Hepatocyte (in vitro differentiated cells): Measurements from ENCODE around the gene GPRC6A. TPM values are rescaled to one million over a fixed set of nuclear protein-coding genes. Genes with fewer than 3 reads are reported as not detected.

Source experiments
- DNase-seq: peaks from one replicate; pipeline ENCODE4 v3.0.0-alpha.2; 2016; ENCODE audit warnings: low spot score
- H2AFZ ChIP-seq: fragments of 200-600 bp; sonication (generic); 2 replicates; pipeline ENCODE4 v1.6.0; 2016; ENCODE audit warnings: antibody characterized with exemption, mild to moderate bottlenecking
- H3K27ac ChIP-seq: fragments of 200-600 bp; sonication (generic); 2 replicates; pipeline ENCODE4 v1.5.1; 2016; ENCODE audit warnings: mild to moderate bottlenecking
- H3K27me3 ChIP-seq: fragments of 200-600 bp; sonication (generic); 2 replicates; pipeline ENCODE4 v1.6.1; 2016
- H3K36me3 ChIP-seq: fragments of 200-600 bp; sonication (generic); replicated peaks from 2 replicates; pipeline ENCODE4 v1.5.1; 2016; ENCODE audit warnings: low read depth; ENCODE audit not compliant: insufficient read depth
- H3K4me1 ChIP-seq: fragments of 200-600 bp; sonication (generic); 2 replicates; pipeline ENCODE4 v1.5.1; 2016; ENCODE audit warnings: mild to moderate bottlenecking, moderate library complexity; ENCODE audit not compliant: insufficient read depth
- H3K4me2 ChIP-seq: fragments of 200-600 bp; sonication (generic); 2 replicates; pipeline ENCODE4 v1.6.0; 2016
- H3K4me3 ChIP-seq: fragments of 200-600 bp; sonication (generic); 2 replicates; pipeline ENCODE4 v1.5.1; 2016; ENCODE audit warnings: mild to moderate bottlenecking
- H3K79me2 ChIP-seq: fragments of 200-600 bp; sonication (generic); 2 replicates; pipeline ENCODE4 v1.6.0; 2017; ENCODE audit warnings: mild to moderate bottlenecking
- H3K9me2 ChIP-seq: fragments of 200-600 bp; sonication (generic); replicated peaks from 2 replicates; pipeline ENCODE4 v1.6.0; 2017; ENCODE audit warnings: mild to moderate bottlenecking; ENCODE audit not compliant: insufficient read depth
- H3K9me3 ChIP-seq: fragments of 200-600 bp; sonication (generic); 2 replicates; pipeline ENCODE4 v1.5.1; 2016; ENCODE audit warnings: low read depth, mild to moderate bottlenecking
- H4K20me1 ChIP-seq: fragments of 200-600 bp; sonication (generic); 2 replicates; pipeline ENCODE4 v1.6.0; 2016; ENCODE audit warnings: mild to moderate bottlenecking; ENCODE audit not compliant: insufficient read depth, poor library complexity, severe bottlenecking
- CTCF ChIP-seq: fragments of 200-600 bp; sonication (generic); IDR thresholded peaks from 2 replicates; pipeline ENCODE4 v1.5.1; 2016; ENCODE audit warnings: antibody characterized with exemption, mild to moderate bottlenecking; ENCODE audit not compliant: poor library complexity
- EZH2 ChIP-seq: fragments of 200-600 bp; sonication (generic); IDR thresholded peaks from 2 replicates; pipeline ENCODE4 v1.6.1; 2016; ENCODE audit warnings: antibody characterized with exemption, mild to moderate bottlenecking, borderline replicate concordance
- EZH2phosphoT487 ChIP-seq: fragments of 200-600 bp; sonication (generic); IDR thresholded peaks from one replicate; pipeline ENCODE4 v1.6.1; 2018; ENCODE audit warnings: antibody characterized with exemption, mild to moderate bottlenecking, low read depth, moderate library complexity; ENCODE audit not compliant: unreplicated experiment, severe bottlenecking
- WGBS: methylation state at CpG from one replicate; pipeline ENCODE4 v1.1.6; 2016; ENCODE audit warnings: low lambda C conversion rate; ENCODE audit errors: missing lambda C conversion rate; 5-methylcytosine and 5-hydroxymethylcytosine counted together
- polyA plus RNA-seq: library from polyadenylated mRNA; unstranded; fragments of >200 nt; fragmentation: Nextera tagmentation; extraction: Ambion mirVana; gene quantifications from 2 replicates; pipeline ENCODE4 v1.2.1, GENCODE V29; 2016
- total RNA-seq: library from RNA; depleted of rRNA; stranded (reverse); fragments of >200 nt; gene quantifications from 2 replicates; pipeline ENCODE4 v1.2.3, GENCODE V29; 2014

Gene GPRC6A
- total and polyA plus RNA-seq, 2 experiments from 2014 or later = 0.80 to 2.8 TPM

- Histone ChIP-seq H3K27me3 (no peaks in the 10 kb centered on the region), H3K4me3 (no peak overlapping the region), H3K9me3 (no peaks in the 10 kb centered on the region), H2AFZ (no peak overlapping the region), H3K36me3 (no peaks in the 10 kb centered on the region), H3K9me2 (no peaks in the 10 kb centered on the region), H3K4me1 (no peaks in the 10 kb centered on the region), H3K79me2 (no peaks in the 10 kb centered on the region), H4K20me1 (no peaks in the 10 kb centered on the region), H3K27ac (no peak overlapping the region), H3K4me2 (peak overlapping the region; percentile 44)
- TF ChIP-seq CTCF = peak; percentile 68
- no peak for TF ChIP-seq EZH2
- 41% methylated on average over 13 of the region's 13 CpGs for WGBS
- DNase-seq = peak; percentile 70
These were observed 49.2 kb downstream of the GPRC6A start for GRCh38 chr6:116779573-116780164.

GRCh38 chr6:116773886-116774285 lies 55.0 kb downstream of the GPRC6A start:
- no peaks in the 10 kb centered on the region for H3K4me1 ChIP-seq
- no peaks in the 10 kb centered on the region for H4K20me1 ChIP-seq
- 70% methylated on average over 1 of the region's 1 CpG for WGBS
- DNase-seq = no peak
- no peaks in the 10 kb centered on the region for H3K36me3 ChIP-seq
- H3K27ac ChIP-seq = no peak overlapping the region
- no peak overlapping the region for H3K4me2 ChIP-seq
- no peaks in the 10 kb centered on the region for H3K79me2 ChIP-seq
- H3K4me3 ChIP-seq = no peak overlapping the region
- H3K9me3 ChIP-seq = no peaks in the 10 kb centered on the region
- TF ChIP-seq EZH2 (no peak), CTCF (no peak), EZH2phosphoT487 (no peak)
- no peaks in the 10 kb centered on the region for H3K27me3 ChIP-seq
- no peaks in the 10 kb centered on the region for H3K9me2 ChIP-seq
- H2AFZ ChIP-seq = no peak overlapping the region

- Histone ChIP-seq H2AFZ (no peak overlapping the region), H3K36me3 (no peaks in the 10 kb centered on the region), H3K27me3 (peaks cover 3% of the 10 kb centered on the region), H3K9me3 (no peaks in the 10 kb centered on the region), H3K4me2 (no peak overlapping the region), H3K4me3 (no peak overlapping the region), H3K4me1 (no peaks in the 10 kb centered on the region), H4K20me1 (no peaks in the 10 kb centered on the region), H3K9me2 (no peaks in the 10 kb centered on the region), H3K27ac (no peak overlapping the region), H3K79me2 (no peaks in the 10 kb centered on the region)
- TF ChIP-seq EZH2 = no peak
- no peak for TF ChIP-seq EZH2phosphoT487
- WGBS = 82% methylated on average over 1 of the region's 1 CpG
- no peak for DNase-seq
These were observed 56.4 kb downstream of the GPRC6A start for GRCh38 chr6:116772450-116772849.

GRCh38 chr6:116767715-116768114 lies 61.2 kb downstream of the GPRC6A start:
- H3K4me1 ChIP-seq = no peaks in the 10 kb centered on the region
- peaks cover 37% of the 10 kb centered on the region for H3K27me3 ChIP-seq
- 85% methylated on average over 2 of the region's 2 CpGs for WGBS
- no peak overlapping the region for H3K27ac ChIP-seq
- no peak for TF ChIP-seq EZH2phosphoT487
- TF ChIP-seq CTCF = no peak
- TF ChIP-seq EZH2 = no peak
- H2AFZ ChIP-seq = no peak overlapping the region
- no peak for DNase-seq
- H3K9me3 ChIP-seq = no peaks in the 10 kb centered on the region
- no peaks in the 10 kb centered on the region for H4K20me1 ChIP-seq
- H3K9me2 ChIP-seq = no peaks in the 10 kb centered on the region
- no peaks in the 10 kb centered on the region for H3K36me3 ChIP-seq
- H3K4me3 ChIP-seq = no peak overlapping the region
- H3K79me2 ChIP-seq = no peaks in the 10 kb centered on the region
- H3K4me2 ChIP-seq = no peak overlapping the region
